ENCODE results near the gene TNIK.

The TNIK gene

DNA sequence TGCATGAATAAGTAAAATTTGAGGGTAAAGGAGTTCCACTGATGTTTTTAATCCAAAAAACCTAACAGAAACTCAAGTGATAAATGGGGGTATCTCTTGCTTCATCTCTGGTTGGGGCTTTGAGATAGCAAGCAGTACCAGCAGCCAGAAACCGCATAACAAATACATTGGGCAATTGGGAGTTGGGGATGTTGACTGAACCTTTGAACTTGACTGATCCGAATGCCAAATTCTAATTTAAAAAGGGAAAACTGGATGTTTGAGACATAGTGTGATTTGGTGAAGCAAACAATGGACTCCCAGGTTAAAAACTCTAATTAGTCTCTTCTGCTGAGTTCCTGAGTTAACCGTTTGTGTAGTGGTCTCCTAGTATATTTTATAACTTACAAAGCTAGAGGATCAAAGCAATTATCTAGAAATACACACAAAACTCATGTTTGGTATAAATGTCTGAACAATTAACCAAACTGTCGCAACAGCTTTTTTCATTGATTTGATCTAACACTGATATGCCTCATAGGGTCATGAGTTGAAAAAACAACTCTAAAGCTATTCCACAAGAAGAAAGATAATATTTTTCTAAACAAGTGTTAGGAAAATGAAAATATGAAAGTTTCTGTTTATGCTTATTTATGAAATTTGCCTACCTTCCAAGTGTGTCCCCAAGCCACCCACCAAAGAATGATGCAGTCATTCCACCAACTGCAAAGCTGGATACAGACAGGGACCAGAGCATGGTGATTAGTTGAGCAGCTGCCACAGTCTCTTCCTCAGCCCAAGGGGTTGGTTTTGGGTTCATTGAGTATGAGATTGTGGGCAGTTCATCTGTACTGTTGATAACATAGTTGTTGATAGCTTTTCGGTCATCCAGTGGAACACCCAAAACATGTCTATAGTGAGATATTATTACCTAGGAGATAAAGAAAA, 446.1 kb downstream of the TNIK start:
- no peak for DNase-seq

DNA sequence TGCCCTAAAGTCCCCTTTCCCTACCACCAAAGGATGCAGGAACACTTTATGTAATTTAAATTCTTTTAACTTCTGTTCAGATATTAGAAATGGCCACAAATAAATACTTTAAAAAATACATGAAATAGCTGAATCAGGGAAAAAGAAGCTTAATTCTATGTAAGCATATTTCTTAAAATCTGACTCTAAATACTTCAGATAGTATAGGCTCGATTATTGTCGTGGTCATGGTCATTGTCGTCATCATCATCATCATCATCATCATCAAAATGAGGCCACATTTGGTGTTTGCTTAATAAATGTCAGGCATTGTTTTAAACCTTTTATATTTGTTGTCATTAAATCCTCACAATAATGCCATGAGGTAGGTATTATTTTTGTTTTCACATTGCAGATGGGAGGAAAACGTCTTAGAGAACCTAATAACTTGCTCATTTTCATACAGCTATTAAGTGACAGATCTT, 448.3 kb downstream of the TNIK start:
- no peak for DNase-seq

All from T-helper 9 cell (primary cell).